Pons (tissue), 1 donor: ENCODE data around the gene THEMIS.
"Not testable (repeated sequence)": the region's sequence is repeated elsewhere in the genome, so short reads cannot be mapped to it uniquely, and the experiment has no call there.

Source experiments
- DNase-seq: peaks from one replicate; pipeline ENCODE4 v3.0.0-alpha.2; 2016; ENCODE audit warnings: low spot score

THEMIS gene

DNA sequence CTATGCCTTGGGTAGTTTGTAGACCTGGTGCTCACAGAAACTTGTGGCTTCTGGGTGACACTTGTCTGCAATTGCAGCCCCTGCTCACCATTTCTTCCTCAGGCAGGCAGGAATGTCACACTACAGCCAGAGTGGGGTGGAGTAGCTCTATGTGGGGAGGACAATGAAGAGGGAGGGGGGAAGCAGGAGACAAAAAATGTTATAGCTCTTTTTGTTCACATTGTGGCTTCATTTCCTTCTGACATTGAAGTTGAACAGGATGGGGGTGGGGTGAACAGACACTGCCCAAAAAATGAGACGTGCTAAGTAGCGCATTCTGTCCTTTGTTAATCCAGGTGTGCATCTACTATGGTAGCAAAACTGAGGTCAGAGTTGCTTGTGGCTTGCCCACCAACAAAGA, at the start of gene THEMIS:
TSS of gene THEMIS (minus strand) at position 124 of the 400 bp plus-strand sequence. CDS start 126 bp downstream, outside the sequence.
- no peak for DNase-seq

- DNase-seq, result no peak
These were observed 48.4 kb upstream of the THEMIS start for GRCh38 chr6:127949251-127949650.

DNA sequence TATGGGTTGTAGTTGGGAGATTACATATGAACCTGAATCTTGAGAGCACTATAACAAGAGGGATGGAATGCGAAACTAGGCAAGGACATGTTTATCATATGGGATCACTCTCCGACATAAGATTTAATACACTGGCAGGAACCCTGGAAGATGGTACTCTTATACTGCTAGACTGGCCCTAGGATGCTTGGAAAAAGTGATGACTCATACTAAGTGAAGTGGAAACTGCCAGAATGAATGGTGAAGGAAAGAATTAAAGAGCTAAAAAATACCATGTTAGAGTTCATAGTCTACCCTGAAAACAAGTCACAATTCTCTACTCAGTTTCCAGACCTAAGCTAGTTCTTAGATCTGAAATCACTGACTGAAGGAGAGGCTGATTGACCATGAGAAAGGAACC, 45.5 kb upstream of the THEMIS start:
- no peak for DNase-seq

GRCh38 chr6:127945434-127946097, 44.7 kb upstream of the THEMIS start:
- DNase-seq, result no peak

- no peak for DNase-seq
These were observed 40.4 kb upstream of the THEMIS start for GRCh38 chr6:127941228-127941627.

DNA sequence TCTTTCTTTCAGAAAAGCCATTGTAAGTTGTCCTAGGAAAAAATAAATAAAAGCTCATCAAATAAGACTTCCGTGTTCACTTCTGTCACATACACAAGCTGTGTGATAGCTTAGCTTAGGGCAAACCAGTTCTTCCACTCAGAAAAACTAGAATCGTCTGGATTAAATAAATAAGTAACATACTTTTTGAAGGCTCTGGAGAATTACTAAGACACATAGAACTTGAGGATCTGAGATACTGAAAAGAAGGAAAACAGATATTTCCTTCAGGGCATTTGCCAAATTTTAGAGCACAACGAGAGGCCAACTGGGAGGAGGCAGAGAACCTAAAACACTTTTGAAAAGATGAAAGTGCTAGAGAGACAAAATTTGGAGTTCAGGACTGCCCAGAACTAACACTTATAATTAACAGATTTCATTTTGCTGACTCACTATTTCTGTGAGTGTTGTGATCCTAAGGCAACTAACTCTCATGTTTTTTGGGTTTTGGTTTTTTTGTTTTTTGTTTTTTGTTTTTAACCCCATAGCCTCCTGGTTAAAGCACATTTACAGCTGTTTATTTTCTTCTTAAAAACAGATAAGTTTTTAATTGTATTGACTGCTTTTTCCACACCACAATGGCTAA, 38.7 kb upstream of the THEMIS start:
- no peak for DNase-seq

DNA sequence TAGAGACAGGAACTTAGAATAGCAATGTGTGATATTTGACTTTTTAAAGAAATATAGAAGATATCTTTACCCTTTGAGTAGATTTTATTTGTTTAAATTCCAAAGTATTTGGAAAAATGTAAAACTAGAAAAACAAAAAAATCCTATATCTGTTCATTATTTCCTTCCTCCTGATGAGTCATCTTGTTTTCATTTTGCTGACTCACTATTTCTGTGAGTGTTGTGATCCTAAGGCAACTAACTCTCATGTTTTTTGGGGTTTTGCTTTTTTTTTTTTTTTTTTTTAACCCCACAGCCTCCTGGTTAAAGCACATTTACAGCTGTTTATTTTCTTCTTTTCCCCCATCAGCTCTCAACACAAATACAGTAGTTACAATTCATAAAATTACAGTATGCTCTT, 37.8 kb upstream of the THEMIS start:
- no peak for DNase-seq

GRCh38 chr6:127937747-127938146, 36.9 kb upstream of the THEMIS start:
- no peak for DNase-seq

DNA sequence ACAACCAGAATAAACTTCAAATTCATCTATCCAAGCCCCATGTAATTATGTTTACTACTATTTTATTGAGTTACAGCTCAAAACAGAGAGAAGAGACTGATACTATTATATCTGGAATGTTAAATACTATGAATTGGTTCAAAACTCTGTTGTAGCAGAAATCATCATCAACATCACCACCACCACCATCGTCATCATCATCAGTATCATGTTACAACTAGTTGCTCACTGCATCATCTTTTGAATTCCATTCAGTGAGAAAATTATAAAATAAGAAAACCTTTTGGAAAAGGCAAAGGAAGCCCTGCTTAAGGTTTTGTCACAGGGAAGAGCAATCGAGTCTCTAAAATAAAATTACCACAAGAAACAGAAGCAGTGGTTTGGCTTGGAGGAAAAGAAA, 36.2 kb upstream of the THEMIS start:
- no peak for DNase-seq

- DNase-seq, result no peak
These were observed 34.1 kb upstream of the THEMIS start for GRCh38 chr6:127934956-127935355.

GRCh38 chr6:127933852-127934840, 33.3 kb upstream of the THEMIS start:
- no peak for DNase-seq

- no peak for DNase-seq
These were observed 32.3 kb upstream of the THEMIS start for GRCh38 chr6:127933137-127933536.

DNA sequence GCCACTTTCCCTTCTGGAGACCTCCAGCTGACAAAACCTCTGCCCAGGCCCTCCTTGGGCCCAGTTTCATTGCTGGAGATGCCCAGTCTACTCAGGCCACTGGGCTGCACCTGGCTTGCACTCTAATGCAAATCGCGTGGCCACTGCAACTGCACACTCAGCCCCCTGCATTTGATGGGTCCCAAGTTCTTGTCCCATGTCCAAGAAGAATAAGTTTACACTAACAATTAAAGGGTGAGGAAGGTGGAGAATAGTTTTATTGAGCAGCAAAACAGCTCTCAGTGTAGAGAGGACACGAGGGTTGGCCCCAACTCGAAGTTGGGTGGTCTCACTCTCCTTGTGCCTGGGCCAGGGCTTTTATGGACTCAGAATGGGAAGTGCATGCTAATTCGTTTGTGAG, 31.9 kb upstream of the THEMIS start:
- DNase-seq, result no peak

DNA sequence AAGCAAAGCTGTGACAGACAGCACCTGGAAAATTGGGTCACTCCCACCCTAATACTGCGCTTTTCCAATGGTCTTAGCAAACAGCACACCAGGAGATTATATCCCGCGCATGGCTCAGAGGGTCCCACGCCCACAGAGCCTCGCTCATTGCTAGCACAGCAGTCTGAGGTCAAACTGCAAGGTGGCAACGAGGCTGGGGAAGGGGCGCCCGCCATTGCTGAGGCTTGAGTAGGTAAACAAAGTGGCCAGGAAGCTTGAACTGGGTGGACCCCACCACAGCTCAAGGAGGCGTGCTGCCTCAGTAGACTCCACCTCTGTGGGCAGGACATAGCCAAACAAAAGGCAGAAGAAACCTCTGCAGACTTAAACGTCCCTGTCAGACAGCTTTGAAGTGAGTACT, 25.6 kb upstream of the THEMIS start:
- DNase-seq, result not testable (repeated sequence)

DNA sequence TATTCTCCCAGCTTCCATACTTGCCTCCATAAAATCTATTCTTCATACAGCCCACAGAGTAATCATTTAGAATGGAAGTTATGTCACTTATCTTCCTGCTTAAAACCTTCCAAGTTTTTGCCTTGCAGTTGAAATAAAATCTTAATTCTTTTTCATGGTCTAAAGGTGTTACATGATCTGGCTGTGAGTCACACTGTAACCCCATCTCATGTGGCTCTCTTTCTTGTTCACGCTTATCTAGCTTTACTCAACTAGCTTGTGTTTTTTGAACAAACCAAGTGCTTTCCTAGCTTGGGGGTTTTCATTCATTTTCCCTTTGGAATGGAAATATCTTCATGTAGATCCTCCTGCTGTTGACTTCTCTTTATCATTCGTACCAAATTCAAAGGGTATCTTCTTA, 23.6 kb upstream of the THEMIS start:
- DNase-seq, result no peak

- no peak for DNase-seq
These were observed 23.2 kb upstream of the THEMIS start for GRCh38 chr6:127924031-127924430.

DNA sequence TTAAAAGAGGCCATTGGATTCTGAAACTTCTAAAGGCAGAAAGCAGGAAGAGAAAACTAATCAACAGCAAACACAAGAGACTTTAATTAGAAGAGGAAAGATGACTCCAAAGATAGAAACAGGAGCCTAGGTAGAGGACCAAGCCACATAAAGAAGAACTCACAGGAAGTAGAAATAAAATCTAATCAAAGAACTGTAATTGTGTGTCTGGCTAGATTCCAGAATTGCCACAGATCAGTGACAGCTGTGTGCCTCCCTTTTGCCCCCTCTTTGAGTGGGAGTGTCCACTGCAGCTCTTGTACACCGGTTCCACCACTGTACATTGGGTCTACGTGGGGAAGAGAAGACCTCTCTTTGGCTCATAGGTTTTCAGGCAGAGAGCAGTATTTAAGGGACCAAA, 22.3 kb upstream of the THEMIS start:
- no peak for DNase-seq

- no peak for DNase-seq
These were observed 21.1 kb upstream of the THEMIS start for GRCh38 chr6:127921982-127922381.

DNA sequence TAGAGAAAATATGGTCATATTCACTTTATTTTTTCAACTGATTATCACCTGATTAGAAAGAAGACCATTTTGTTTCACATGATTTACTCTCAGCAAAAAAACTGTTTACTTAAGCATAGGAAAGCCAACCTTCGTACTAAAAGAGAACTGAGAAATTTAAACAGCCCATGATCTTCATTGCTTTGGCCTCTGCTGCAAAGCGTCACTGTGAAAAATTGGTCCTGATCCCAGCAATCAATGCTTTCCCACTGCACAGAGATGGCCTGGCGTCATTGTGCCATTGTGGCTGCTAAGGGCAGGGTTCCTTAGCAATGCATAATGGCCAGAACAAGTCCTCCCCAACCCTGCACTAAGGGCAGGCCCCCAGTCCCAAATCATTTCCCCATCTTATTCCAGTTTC, 19.9 kb upstream of the THEMIS start:
- DNase-seq, result no peak

DNA sequence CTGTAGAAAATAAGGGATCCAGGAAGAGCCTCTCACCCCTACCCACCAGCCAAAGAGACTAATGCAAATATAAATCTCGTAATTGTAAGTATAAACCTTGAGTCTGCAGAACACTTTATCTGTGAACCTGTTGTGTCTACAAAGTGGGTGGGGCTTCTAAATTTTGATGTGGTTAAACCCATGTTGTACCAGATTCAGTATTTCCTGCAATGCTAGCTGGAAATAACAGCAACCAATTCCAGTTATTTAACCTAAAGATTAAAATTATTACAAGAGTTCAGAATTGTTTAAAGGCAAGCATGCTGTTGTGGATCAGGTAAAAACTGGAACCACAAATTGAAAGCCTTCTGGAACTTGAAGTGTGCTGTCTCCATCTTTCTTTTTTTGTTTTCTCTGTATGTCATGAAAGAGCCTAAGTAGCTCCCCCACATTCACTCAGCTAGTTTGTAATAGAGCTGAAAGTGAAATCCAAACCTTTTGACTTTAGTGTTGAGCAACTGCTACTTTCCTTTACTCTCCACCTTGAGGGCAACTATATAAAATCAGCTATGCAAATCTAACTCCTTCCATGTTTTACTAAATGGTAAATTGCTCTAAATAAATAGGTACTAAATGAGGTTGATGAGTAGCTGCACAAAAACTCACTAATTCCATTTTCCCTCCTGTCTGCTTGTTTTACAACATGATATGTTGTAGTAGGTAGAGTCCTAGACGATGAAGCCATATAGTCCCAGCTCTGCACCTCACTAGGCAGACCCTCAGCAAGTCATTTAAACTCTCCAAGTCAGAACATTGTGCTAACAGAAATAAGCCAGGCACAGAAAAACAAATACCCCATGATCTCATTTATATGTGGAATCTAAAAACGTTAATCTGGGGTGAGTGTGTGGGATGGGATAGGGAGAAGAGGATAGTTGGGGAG, 17.9 kb upstream of the THEMIS start:
- no peak for DNase-seq

DNA sequence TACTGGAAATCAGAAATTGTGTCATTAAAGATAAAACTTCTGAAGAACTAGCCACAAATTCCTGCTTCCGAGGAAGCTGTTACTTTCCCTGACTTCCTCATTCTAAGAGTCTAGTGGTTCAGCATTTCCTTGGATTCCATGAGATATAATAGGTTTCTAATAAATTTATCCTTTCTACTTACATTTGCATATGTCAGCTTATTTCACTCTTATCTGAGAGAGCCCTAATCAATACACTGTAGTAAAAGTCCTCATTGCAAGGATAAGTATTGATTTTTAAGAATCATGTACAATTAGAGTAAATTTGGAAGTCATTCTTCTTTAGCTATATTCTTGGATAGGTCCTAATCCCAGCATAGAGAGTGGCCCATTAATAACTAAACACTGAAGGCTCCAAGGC, 16.9 kb upstream of the THEMIS start:
- DNase-seq, result no peak

DNA sequence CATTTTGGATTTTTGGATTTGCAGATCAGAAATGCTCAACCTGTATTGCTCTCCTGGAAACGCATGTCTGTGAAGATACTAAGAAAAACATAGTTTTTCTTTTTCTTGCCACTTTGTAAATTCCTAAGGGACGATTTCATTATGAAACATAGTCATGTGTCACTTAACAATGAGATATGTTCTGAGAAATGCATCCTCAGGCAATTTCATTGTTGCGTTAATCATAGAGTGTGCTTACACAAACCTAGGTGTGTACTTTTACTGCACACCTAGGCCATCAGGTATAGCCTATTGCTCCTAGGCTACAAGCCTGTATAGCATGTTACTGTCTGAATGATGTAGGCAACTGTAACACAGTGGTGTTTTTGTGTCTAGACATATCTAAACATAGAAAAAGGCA, 13.4 kb upstream of the THEMIS start:
- DNase-seq, result no peak
